UCSD-AML1 (cell line): ENCODE data around the gene OTUB1.
"Not testable (repeated sequence)": the region's sequence is repeated elsewhere in the genome, so short reads cannot be mapped to it uniquely, and the experiment has no call there.

Experiments
- DNase-seq: peaks from one replicate; lab custom pipeline; 2025; ENCODE audit not compliant: unreplicated experiment; lab: John Stamatoyannopoulos, UW

Gene OTUB1, protein sequence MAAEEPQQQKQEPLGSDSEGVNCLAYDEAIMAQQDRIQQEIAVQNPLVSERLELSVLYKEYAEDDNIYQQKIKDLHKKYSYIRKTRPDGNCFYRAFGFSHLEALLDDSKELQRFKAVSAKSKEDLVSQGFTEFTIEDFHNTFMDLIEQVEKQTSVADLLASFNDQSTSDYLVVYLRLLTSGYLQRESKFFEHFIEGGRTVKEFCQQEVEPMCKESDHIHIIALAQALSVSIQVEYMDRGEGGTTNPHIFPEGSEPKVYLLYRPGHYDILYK

DNA sequence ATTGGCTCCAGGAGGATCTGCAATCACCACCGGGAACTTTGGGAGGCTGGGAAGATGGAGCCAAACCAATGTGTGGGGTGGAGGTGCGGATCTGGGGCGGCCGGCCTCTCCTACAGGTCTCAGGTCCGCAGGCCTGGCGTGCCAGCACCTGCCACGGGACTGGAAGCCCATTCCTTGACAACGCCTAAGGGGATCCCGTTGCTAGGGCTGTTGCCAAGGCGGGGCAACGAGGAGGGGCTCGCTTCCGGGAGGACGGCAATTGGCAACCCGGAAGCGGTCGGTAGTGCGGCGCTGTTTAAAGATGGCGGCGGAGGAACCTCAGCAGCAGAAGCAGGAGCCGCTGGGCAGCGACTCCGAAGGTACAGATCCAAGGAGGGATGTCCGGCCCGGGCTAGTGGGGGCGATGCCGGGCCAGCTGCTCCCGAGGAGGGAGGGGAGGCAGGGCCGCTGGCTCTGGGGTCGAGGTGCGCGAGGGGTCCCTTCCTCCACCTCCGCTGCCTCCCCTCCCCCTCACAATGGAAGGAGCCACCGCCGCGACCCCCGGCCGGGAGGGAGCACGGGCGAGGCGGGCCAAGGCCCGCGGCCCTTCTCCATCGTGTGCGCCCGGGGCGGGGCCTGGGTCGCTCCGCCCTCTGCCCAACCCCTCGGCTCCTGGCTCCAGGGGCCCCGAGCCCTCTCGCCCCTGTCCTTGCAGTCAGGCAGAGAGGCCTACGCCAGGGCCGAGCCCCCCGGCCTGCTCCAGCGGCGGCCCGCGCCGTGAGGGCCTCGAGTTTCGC lies at the start of gene OTUB1:
TSS of gene OTUB1 (plus strand) at position 283 of the 776 bp plus-strand sequence. CDS start at position 302, 19 bp downstream.
- peak; percentile 88 for DNase-seq

DNA sequence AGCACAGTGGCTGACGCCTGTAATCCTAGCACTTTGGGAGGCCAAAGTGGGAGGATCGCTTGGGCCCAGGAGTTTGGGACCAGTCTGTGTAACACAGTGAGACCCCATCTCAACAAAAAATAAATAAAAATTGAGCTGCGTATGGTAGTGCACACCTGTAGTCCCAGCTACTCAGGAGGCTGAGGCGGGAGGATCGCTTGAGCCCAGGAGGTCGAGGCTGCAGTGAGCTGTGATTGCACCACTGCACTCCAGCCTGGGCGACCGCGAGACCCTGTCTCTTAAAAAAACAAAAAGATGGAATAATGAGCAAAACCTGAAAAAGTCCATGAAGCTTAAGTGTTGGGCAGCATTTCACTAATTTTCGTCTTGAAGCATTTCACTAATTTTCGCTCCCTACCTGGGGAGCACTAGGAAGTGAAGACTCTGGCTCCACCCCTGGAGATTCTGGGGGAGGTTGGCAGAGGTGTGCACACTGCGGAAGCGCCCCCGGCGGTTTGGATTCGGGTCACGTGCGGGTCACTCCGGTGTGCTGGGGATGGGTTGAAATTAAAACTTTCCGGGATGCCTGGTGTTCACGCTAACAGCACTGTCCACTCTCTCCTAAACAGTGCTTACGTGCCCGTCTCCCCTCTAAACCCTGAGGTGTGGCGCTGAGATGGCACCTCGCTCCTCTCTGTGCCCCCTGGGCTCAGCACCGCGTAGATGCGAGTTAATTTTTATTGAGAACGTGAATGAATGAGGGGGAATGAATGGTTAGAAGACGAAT lies 48.3 kb upstream of the OTUB1 start:
- DNase-seq = no peak

DNA sequence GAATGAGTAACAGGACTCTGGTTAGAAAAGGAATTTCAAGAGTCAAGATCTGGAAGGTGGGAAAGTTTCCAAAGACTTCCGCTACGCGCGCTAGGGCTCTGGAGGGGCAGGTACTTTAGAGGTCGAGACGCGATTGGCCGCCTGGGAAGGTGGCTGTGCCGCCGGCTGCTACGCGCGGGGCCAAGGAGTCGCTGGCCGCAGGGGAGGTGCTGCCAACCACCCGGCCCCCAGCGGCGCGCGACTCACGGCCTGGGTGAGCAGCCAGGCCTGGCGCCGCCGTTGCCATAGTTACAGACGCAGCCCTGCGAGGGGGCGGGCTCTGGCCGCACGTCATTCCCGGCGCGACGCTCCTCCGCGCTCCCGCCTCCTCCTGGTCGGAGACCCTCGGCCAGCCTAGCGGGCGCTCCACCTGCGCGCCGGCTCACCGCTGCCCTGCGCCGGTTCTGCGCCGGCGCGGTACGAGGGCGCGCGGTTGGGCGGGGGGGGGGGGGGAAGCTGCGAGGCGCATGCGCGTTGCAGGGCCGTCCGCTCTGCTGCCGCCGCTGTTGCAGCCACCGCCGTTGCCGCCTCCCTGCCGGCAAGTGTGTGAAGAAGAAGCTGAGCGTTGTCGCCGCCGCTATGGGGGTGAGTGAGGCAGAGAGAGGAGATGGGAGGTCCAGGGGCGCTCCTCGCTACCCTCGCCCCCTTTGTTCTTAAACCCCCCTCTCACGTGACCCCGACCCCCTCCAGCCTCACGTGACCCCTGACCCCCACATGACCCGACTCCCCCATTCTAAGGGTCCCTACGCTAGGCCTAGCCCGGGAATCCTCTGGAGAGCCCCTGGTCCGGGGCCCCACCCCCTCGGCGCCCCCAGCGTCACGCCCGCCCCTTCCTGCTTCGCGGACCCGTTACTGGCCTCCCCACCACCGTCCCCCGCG lies 47.5 kb upstream of the OTUB1 start, which contains the start of gene NAA40:
TSS of gene NAA40 (plus strand) at position 524 of the 918 bp plus-strand sequence. CDS start at position 619, 95 bp downstream.
- DNase-seq = peak; percentile 97

DNA sequence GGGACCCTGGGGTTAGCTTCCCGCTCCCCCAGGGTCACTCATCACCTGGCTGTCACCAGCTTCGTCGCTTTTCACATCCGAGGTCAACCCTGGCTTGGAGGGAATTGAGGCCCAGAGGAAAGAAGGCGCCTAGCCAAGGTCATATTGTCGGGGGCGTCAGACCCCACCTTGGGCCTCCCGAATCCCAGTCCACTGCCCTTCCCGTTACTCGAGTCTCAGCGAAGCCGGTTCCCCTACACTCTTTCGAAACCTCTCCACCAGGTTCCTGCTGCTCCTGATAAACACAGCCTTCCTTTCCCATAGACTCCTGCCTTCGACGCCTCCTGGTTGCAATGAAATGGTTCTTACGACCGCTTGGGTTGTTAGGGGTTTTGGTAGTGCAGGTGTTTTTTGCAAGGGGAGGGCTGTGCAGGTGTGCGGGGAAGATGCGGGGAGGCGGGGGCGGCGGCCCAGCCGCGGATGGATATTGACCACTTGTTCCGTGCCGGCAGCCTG lies 46.8 kb upstream of the OTUB1 start:
- no peak for DNase-seq

DNA sequence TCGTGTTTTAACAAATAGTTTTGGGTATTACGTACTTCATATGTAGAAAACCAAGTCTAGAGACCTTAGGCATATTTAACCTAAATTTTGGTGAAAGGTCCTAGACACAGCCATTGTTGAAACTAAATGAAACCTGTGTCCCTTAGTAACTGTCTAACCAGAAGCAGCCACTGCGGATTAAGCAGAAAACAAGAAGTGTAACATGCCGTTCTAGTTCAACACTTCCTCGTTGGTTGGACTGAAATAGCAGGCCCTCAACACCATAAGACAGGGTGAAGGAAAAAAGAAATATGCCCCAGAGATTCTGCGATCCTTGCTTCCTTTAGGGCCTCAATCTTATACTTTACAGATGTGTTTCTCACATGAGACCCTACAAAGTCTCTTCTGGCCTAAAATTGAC lies 45.5 kb upstream of the OTUB1 start:
- no peak for DNase-seq

DNA sequence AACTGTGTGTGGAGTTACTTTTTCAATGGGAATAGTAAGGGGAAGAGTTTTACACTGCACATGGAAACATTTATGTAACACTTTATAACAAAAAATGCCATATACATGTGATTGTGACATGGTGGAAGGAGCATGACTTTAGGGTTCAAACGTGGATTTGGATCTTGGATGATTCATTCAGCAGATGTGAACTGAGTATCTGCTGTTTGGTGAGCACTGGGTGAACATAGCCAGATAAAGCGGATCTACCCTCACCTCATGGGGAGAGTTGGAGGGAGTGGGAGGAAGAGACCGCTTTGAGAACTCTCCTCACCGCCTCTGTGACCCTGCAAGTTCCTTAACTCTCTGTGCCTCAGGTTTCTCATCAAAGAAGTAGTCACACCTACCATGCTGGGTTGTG lies 44.3 kb upstream of the OTUB1 start:
- DNase-seq = no peak

DNA sequence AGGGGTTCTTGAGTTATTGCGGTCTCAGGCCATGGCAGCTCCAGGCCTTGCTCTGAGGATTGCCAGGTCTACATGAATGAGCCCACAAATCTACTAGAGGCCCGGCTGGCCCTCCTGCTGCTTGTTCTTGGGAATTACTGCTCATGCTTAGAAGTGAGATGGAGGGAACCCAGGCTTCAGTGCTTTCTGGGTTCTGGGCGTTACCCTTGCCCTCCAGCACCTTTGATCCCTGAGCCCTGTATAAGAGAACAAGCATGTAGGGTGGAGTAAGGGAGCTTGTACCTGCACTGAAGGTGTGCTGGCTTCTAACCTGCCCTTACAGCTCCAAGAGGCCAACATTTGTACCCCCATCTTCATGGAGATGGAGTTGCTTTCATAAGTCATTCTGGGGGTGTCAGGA lies 43.4 kb upstream of the OTUB1 start:
- DNase-seq = no peak

DNA sequence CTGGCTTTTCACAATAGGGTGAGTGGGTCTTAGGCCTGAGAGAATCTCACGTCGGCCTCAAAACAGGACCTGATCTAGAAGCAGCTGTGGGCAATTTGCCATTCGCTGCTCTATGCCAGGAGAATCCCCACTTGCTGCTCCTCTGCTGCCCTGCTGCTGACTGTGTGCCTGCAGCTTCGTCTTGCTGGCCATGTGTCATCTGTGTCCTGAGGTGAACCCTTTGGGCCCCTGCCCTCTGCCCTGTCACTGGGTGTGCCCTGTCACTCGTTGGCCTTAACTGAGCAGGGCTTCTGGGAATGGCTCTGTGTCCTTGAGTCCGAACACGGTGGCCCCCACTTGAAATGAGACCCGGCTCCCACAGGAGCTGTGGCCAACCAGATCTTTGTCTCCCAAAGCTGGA lies 41.3 kb upstream of the OTUB1 start:
- DNase-seq = no peak

DNA sequence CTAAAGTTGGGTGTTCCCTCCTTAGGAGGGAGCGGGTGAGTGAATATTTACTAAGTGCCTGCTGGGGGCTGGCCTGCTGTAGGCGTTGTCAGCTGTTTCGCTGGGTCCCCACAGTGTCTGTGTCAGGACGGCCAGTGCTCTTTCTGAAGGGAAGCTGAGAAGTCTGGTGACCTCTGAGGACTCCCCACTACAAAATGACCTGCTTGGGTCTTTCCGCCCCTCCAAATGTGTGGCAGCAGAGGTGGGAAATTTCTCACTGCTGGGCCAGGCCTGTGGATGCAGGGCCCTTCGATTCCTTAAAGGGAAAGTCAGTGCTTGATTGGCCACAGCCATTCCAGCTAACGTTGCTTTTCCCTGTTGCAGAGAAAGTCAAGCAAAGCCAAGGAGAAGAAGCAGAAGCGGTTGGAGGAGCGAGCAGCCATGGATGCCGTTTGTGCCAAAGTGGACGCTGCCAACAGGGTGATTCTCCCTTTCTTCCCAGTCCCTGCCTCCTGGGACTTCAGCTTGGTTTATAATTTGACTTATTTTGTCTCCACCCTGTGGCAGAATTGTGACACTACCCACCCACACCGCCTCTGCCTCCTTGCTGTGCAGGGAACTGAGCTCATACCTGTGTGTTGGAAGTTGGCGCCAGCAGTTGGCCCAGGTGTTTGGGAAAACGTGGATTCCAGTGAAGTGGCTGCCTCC lies 40.6 kb upstream of the OTUB1 start:
- DNase-seq = peak; percentile 37

DNA sequence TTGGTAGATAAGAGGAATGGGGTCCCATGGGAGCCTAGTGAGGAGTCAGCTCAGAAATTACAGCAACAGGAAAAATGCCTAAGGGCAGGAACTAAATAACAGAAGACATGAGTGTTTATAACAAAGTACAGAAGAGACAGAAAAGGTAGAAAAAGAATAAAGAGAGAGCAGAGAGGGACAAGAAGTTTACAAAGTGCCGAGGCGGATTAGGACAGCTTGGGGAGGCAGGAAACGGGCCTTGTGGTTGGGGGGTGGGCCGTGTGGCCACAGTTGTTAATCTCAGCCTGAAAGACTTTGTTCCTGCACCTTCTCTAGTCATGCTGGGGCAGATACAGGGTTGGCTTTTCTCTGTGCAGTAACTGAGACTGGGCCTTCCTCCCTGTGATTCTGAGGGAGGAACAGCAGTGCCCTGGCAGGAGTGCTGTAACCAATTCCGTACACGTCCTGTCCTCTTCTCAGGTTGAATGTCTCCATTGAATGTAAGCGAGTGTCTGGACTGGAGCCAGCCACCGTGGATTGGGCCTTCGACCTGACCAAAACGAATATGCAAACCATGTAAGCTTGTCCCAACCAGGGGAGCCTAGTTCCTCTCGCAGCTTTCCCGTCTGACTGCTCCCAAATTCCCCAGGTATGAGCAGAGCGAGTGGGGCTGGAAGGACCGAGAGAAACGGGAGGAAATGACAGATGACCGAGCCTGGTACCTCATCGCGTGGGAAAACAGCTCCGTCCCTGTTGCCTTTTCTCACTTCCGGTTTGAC lies 34.3 kb upstream of the OTUB1 start:
- DNase-seq = peak; percentile 62

DNA sequence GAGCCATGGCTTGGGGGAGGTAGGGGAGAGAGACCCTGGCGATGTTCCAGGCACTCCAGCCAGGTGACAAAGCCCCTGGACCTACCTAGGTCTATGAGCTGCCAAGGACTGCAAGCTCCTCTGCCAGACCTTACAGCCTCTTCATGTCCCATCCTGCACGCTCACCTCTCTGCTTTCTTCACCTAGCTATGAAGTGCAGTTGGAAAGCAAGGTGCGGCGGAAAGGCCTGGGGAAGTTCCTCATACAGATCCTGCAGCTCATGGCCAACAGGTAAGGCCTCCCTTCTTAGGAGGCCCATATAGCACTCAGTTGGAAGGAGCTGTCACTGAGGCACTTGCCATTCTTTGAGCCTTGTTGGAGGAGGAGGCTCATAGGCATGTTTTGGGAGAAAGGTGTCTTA lies 33.7 kb upstream of the OTUB1 start:
- DNase-seq = no peak

DNA sequence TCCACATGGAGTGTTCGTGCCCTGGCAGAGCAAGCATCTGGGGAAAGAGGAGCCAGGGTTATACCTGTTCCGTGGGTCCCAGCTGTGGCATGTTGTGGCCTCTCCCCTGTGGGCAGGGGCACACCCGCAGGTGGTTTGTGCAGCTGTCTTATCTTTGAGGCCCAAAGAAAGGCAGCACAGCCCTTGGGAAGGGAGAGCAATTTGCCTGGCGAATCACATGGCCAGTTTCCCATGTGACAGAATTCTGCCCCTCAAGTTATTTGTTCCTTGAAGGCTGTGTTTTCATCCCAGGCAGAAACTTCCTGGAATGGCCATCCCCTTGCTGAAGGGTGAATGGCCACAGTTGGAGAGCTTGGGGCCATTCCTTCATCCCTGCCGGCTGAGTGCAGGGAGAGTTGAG lies 28.2 kb upstream of the OTUB1 start:
- no peak for DNase-seq

DNA sequence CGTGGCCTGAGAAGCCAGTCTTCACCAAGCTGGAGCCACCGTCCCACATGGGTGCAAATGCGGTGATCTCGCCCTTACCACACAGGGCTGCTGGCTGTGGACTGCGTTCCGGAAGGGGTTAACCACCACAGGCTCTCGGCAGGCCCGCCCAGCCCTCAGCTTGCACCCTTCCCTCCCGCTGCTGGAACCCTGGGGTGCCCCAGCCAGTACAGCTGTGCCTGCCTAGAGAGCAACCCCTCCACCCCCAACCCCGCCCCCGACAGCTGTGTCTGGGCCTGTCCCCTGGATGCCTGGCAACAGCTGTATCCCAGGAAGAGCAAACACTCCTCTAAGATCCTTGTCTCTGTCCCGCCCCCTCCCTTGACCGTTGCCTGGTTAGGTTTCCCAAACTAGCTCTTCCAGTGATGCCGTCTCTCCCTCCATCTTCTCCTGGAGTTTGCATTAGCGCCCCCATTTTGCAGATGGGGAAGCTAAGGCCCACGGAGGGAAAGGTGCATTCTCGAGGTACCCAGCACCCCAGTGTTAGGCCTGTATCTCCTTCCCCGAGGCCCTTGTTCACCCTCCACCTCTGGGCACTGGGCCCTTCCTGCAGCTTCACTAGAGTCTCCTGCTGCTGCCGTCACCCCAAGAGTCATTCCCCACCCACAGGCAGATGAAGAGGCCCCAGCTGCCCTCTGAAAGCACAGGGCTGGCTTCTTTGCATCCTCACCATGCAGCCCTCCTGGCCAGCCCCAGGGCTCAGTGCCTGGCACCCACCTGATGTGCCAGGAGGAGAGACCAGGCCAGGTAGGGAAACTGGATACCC lies 24.4 kb upstream of the OTUB1 start:
- no peak for DNase-seq

DNA sequence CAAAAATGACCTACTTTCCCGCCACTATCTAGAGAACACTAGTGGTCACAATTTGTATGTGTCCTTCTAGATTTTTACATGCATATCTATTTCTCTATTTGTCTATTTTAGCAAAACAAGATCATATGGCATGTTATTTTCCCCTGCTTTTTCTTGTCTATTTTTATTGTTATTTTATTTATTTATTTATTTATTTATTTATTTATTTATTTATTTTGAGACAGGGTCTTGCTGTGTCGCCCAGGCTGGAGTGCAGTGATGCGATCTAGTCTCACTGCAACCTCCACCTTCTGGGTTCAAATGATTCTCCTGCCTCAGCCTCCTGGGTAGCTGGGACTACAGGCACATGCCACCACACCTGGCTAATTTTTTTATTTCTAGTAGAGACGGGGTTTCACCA lies 22.3 kb upstream of the OTUB1 start:
- DNase-seq = not testable (repeated sequence)

DNA sequence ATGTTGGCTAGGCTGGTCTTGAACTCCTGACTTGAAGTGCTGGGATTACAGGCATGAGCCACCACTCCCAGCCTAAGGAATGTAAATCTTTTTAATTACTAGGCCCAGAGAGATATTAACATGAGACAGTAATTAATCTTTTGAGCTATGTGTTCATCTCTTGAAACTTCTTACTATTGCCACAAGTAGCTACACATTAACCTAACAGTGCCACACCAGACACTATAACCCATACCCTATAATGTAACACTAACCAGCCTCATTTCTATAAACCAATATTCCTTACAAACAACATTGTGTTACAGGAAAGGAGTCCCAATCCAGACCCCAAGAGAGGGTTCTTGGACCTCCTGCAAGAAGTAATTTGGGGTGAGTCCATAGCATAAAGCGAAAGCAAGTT lies 19.8 kb upstream of the OTUB1 start:
- DNase-seq = no peak

DNA sequence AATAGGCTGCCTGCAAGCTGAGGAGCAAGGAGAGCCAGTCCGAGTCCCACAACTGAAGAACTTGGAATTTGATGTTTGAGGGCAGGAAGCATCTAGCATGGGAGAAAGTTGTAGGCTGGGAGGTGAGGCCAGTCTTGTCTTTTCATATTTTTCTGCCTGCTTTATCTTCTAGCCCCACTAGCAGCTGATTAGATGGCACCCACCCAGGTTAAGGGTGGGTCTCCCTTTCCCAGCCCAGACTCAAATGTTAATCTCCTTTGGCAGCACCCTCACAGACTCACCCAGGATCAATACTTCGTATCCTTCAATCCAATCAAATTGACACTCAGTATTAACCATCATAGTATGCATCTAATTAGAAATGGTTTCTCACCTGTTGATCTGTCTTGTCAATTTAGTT lies 16.8 kb upstream of the OTUB1 start:
- no peak for DNase-seq

DNA sequence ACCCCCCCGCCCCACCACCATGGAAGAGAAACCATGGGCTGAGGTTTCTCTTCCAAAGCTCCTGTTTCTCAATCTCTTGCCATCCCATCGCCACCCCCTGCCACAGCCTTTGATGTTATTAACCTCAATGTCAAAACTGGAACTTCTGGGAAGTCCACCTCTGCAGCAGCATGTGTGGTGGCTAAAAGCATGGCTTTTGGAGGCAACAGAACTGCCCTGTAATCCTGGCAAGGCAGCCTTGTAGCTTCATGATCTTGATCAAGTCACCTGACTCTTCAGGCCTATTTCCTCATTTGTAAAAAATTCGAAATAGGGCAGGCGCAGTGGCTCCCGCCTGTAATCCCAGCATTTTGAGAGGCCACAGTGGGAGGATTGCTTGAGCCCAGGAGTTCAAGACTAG lies 15.3 kb upstream of the OTUB1 start:
- no peak for DNase-seq

DNA sequence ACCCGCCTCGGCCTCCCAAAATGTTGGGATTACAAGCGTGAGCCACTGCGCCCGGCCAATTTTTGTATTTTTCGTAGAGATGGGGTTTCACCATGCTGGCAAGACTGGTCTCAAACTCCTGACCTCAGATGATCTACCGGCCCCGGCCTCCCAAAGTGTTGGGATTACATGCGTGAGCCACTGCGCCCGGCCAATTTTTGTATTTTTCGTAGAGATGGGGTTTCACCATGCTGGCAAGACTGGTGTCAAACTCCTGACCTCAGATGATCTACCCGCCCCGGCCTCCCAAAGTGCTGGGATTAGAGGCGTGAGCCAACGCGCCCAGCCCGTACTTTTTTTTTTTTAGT lies 12.4 kb upstream of the OTUB1 start:
- not testable (repeated sequence) for DNase-seq
